Endothelial cell of umbilical vein (primary cell): ENCODE measurements around the gene ADARB1. TPM values are rescaled to one million over a fixed set of nuclear protein-coding genes. Genes with fewer than 3 reads are reported as not detected.

ENCODE experiments used
- BruUV-seq: library from RNA; stranded (reverse); fragments of 400-500 nt; replicated peaks from 2 replicates; lab custom pipeline; 2021; lab: Mats Ljungman, UMichigan
- CTCF ChIA-PET: fragments of 300-600, 350-600 bp; sonication (Branson Sonifier 250); formaldehyde crosslinking; loops from one replicate; lab custom pipeline; 2021; ENCODE audit warnings: antibody characterized with exemption, inconsistent platforms; lab: Charles Lee
- POLR2A ChIA-PET: fragments of 300-600, 350-600 bp; sonication (Branson Sonifier 250); formaldehyde crosslinking; loops from one replicate; lab custom pipeline; 2021; ENCODE audit warnings: antibody characterized with exemption, inconsistent platforms; lab: Charles Lee
- DNase-seq: peaks from one replicate; pipeline ENCODE4 v3.0.0-alpha.2; 2011; ENCODE audit warnings: low read depth, low spot score
- FAIRE-seq: peaks from 2 replicates; lab custom pipeline; 2011; peaks lifted over from hg19 to GRCh38; lab: Jason Lieb, UNC
- H2AFZ ChIP-seq: 2 replicates; pipeline ENCODE4 v1.6.0; 2012; ENCODE audit warnings: low read depth, low read length, control low read depth, inconsistent platforms
- H3K27ac ChIP-seq: 2 replicates; pipeline ENCODE4 v1.5.1; 2011; ENCODE audit warnings: low read depth, mild to moderate bottlenecking, control low read depth, low read length, moderate library complexity; ENCODE audit not compliant: insufficient read depth
- H3K27me3 ChIP-seq, 2 experiments: 2 replicates each; pipeline versions ENCODE4 v1.6.0 to v1.6.1; 2011; ENCODE audit warnings: low read length in 2 of 2, mixed read lengths in 1 of 2; ENCODE audit not compliant: control insufficient read depth in 2 of 2, insufficient read depth in 2 of 2
- H3K36me3 ChIP-seq, 2 experiments: 2 replicates in 1 of 2; 3 replicates in 1 of 2; pipeline ENCODE4 v1.5.1; 2011; ENCODE audit warnings: low read length in 2 of 2, mild to moderate bottlenecking in 1 of 2, moderate library complexity in 1 of 2; ENCODE audit not compliant: control insufficient read depth in 2 of 2, insufficient read depth in 2 of 2; ENCODE audit errors: extremely low read depth in 1 of 2
- H3K4me1 ChIP-seq: 3 replicates; pipeline ENCODE4 v1.5.1; 2011; ENCODE audit warnings: mild to moderate bottlenecking, low read length; ENCODE audit not compliant: control insufficient read depth, insufficient read depth; ENCODE audit errors: extremely low read depth
- H3K4me2 ChIP-seq: 2 replicates; pipeline ENCODE4 v1.6.1; 2011; ENCODE audit warnings: low read length, control low read depth, mixed read lengths; ENCODE audit not compliant: insufficient read depth
- H3K4me3 ChIP-seq, 3 experiments: fragments of 200-600 bp in 1 of 3; sonication (generic), shearing (Covaris generic) in 1 of 3; replicated peaks in 1 of 3; 2 replicates each; pipeline ENCODE4 v1.5.1; 2011 to 2016; ENCODE audit warnings: control low read depth in 3 of 3, low read length in 3 of 3, mild to moderate bottlenecking in 2 of 3, inconsistent platforms in 1 of 3, low read depth in 1 of 3, moderate library complexity in 1 of 3; ENCODE audit not compliant: insufficient read depth in 1 of 3
- H3K79me2 ChIP-seq: 2 replicates; pipeline ENCODE4 v1.6.0; 2012; ENCODE audit warnings: low read length, inconsistent platforms; ENCODE audit not compliant: control insufficient read depth, insufficient read depth
- H3K9ac ChIP-seq: replicated peaks from 2 replicates; pipeline ENCODE3; 2011; ENCODE audit warnings: low read length, control low read depth; ENCODE audit not compliant: insufficient read depth; ENCODE audit errors: extremely low read depth
- H3K9me1 ChIP-seq: replicated peaks from 3 replicates; pipeline ENCODE4 v1.6.0; 2011; ENCODE audit warnings: mild to moderate bottlenecking, low read length; ENCODE audit not compliant: control insufficient read depth, insufficient read depth; ENCODE audit errors: extremely low read depth
- H3K9me3 ChIP-seq: replicated peaks from 2 replicates; pipeline ENCODE4 v1.5.1; 2012; ENCODE audit warnings: low read length, inconsistent platforms; ENCODE audit not compliant: control insufficient read depth, insufficient read depth
- H4K20me1 ChIP-seq: replicated peaks from 2 replicates; pipeline ENCODE3; 2011; ENCODE audit warnings: mild to moderate bottlenecking, low read length; ENCODE audit not compliant: control insufficient read depth, insufficient read depth; ENCODE audit errors: extremely low read depth
- EZH2 ChIP-seq: IDR thresholded peaks from 2 replicates; pipeline ENCODE4 v1.6.1; 2012; ENCODE audit warnings: borderline replicate concordance, low read depth, mild to moderate bottlenecking, moderate library complexity, low read length, inconsistent platforms; ENCODE audit not compliant: severe bottlenecking
- GATA2 ChIP-seq: IDR thresholded peaks from 2 replicates; pipeline ENCODE4 v1.7.0; 2011; ENCODE audit warnings: low read depth, mild to moderate bottlenecking, moderate library complexity, mixed read lengths, low read length; ENCODE audit not compliant: insufficient read length, insufficient read depth
- JUN ChIP-seq: IDR thresholded peaks from 2 replicates; pipeline ENCODE4 v1.6.1; 2011; ENCODE audit warnings: borderline replicate concordance, low read depth; ENCODE audit not compliant: insufficient read length, insufficient read depth
- MAX ChIP-seq: IDR thresholded peaks from 2 replicates; pipeline ENCODE4 v1.6.1; 2011; ENCODE audit not compliant: insufficient read depth, insufficient read length
- MYC ChIP-seq: IDR thresholded peaks from one replicate; pipeline ENCODE4 v1.6.1; 2011; ENCODE audit warnings: mild to moderate bottlenecking, low read depth, low read length
- POLR2A ChIP-seq: IDR thresholded peaks from 2 replicates; pipeline ENCODE4 v1.6.1; 2012; ENCODE audit warnings: low read depth, mild to moderate bottlenecking, control low read depth, low read length
- POLR2AphosphoS5 ChIP-seq: IDR thresholded peaks from 2 replicates; pipeline ENCODE4 v1.6.1; 2012; ENCODE audit warnings: low read depth, mild to moderate bottlenecking, control low read depth, low read length, moderate library complexity; ENCODE audit not compliant: insufficient read depth
- dilution Hi-C: fragments of 300-500 bp; cut with MboI; formaldehyde crosslinking; loops from one replicate; pipeline ENCODE4 v1.15.0; 2019; ENCODE audit warnings: low sequenced_read_pairs; ENCODE audit not compliant: extremely low pct_ligation_motif_present
- intact Hi-C: fragments of 100-400 bp; cut with micrococcal nuclease; formaldehyde crosslinking; loops from one replicate; pipeline ENCODE4 v1.10.0; 2022
- polyA plus RNA-seq, 4 experiments: library from polyadenylated mRNA; depleted of rRNA in 3 of 4; stranded (reverse) in 3 of 4; unstranded in 1 of 4; fragments of >200 nt; gene quantifications; 2 replicates each; pipeline versions ENCODE4 v1.2.1 to v1.2.3, GENCODE V29; 2011 to 2012; ENCODE audit warnings: missing spikeins in 1 of 4
- total RNA-seq: library from RNA; stranded (reverse); gene quantifications from 2 replicates; pipeline ENCODE4 v1.2.3, GENCODE V29; 2021

ADARB1 gene
- total and polyA plus RNA-seq, 2 donors (not counting 3 experiments of a cell fraction or from before 2014, with no cell fraction given), result 32.5 to 54.3 TPM

- FAIRE-seq, result no peak
- TF ChIP-seq POLR2A, result no peak
- no peak for TF ChIP-seq MAX
- TF ChIP-seq MYC, result no peak
- TF ChIP-seq GATA2, result no peak
- no peak for TF ChIP-seq JUN
- no peak for TF ChIP-seq POLR2AphosphoS5
- no peak for TF ChIP-seq EZH2
Observed at GRCh38 chr21:45033791-45034555, 40.4 kb upstream of the ADARB1 start.

More at GRCh38 chr21:45033791-45034555, 40.4 kb upstream of the ADARB1 start:
- H3K36me3 ChIP-seq, result no peaks in the 10 kb centered on the region
- no peaks in the 10 kb centered on the region for H3K4me1 ChIP-seq
- no peak overlapping the region for H3K27ac ChIP-seq
- no peak overlapping the region for H3K9ac ChIP-seq
- dilution Hi-C loops (no loop called here), intact Hi-C loops (no loop called here)
- no TSS peak for BruUV-seq
- no peaks in the 10 kb centered on the region for H3K9me1 ChIP-seq
- CTCF ChIA-PET, result no interaction called here
- POLR2A ChIA-PET, result no interaction called here
- no peak for DNase-seq
- no peak overlapping the region for H3K4me3 ChIP-seq
- H3K9me3 ChIP-seq, result no peaks in the 10 kb centered on the region
- no peaks in the 10 kb centered on the region for H3K79me2 ChIP-seq
- no peaks in the 10 kb centered on the region for H4K20me1 ChIP-seq
- no peak overlapping the region for H3K4me2 ChIP-seq
- H3K27me3 ChIP-seq, result no peaks in the 10 kb centered on the region
- H2AFZ ChIP-seq, result no peak overlapping the region
